ENCODE measurements around the gene CFAP410. TPM values are rescaled to one million over a fixed set of nuclear protein-coding genes. Genes with fewer than 3 reads are reported as not detected.

Gene CFAP410
- total and polyA plus RNA-seq, 2 donors (not counting 1 experiment from before 2014, with no cell fraction given), result 69.2 to 98.8 TPM

- H3K9ac ChIP-seq (ENCODE audit: low read length), result peak overlapping the region; percentile 10
- H4K20me1 ChIP-seq (ENCODE audit: control insufficient read depth, insufficient read depth, low read length, poor library complexity, severe bottlenecking), result no peaks in the 10 kb centered on the region
- H3K27me3 ChIP-seq (replicated peaks in 1 of 4; ENCODE audit: control extremely low read depth in 1 of 4, control insufficient read depth in 3 of 4, insufficient read depth in 4 of 4, low read length in 3 of 4), result no peaks in the 10 kb centered on the region
- intact Hi-C loops (cut with micrococcal nuclease), result no loop called here
- Mint-ChIP-seq H3K27ac (peak overlapping the region; percentile 68), H3K4me1 (peaks cover 18% of the 10 kb centered on the region), H3K9me3 (ENCODE audit: insufficient read depth) (no peaks in the 10 kb centered on the region), H3K4me3 (peak overlapping the region; percentile 32), H3K27me3 (no peaks in the 10 kb centered on the region)
- H3K36me3 ChIP-seq (replicated peaks in 1 of 2; ENCODE audit: control extremely low read depth in 1 of 2, control insufficient read depth in 1 of 2, extremely low read depth in 1 of 2, insufficient read depth in 2 of 2, low read length in 1 of 2), result peaks cover 1 to 7% of the 10 kb centered on the region in 2 experiments
- H3K27ac ChIP-seq (ENCODE audit: low read length in 2 of 2), result peak overlapping the region; percentile 1 to 7
- peak; percentile 49 for ATAC-seq (ENCODE audit: low read depth)
- TF ChIP-seq EZH2 (IDR thresholded peaks at IDR 0.05; ENCODE audit: borderline replicate concordance, insufficient read depth, low read depth, low read length, poor library complexity, severe bottlenecking) (no peak), CTCF (IDR thresholded peaks at IDR 0.05) (no peak)
- ChIA-PET POLR2A (no interaction called here), CTCF (no interaction called here)
- peak overlapping the region; percentile 56 for H3K4me2 ChIP-seq (replicated peaks; ENCODE audit: low read depth, low read length, poor library complexity, severe bottlenecking)
- H3K4me1 ChIP-seq (ENCODE audit: control insufficient read depth in 2 of 2, insufficient read depth in 2 of 2, low read length in 2 of 2), result peaks cover 14 to 26% of the 10 kb centered on the region in 2 donors
- WGBS (ENCODE audit: insufficient coverage), result 3% methylated on average over 10 of the region's 10 CpGs
- H2AFZ ChIP-seq (ENCODE audit: insufficient read depth, low read depth, low read length, poor library complexity, severe bottlenecking), result peak overlapping the region; percentile 20
- no peaks in the 10 kb centered on the region for H3K79me2 ChIP-seq (ENCODE audit: control insufficient read depth, insufficient read depth, low read length)
- peak; percentile 70 for DNase-seq
- no peak overlapping the region for H3K4me3 ChIP-seq (ENCODE audit: control extremely low read depth in 1 of 5, extremely low read depth in 1 of 5, insufficient read depth in 1 of 5, low read depth in 2 of 5, low read length in 4 of 5)
- peaks cover 0 to 25% (median 4%) of the 10 kb centered on the region in 3 donors for H3K9me3 ChIP-seq (ENCODE audit: control extremely low read depth in 1 of 3, control insufficient read depth in 2 of 3, insufficient read depth in 1 of 3, low read length in 2 of 3)
These were observed 36.1 kb upstream of the CFAP410 start for GRCh38 chr21:44375281-44375651.

- Mint-ChIP-seq H3K4me3 (no peak overlapping the region), H3K27ac (no peak overlapping the region), H3K9me3 (ENCODE audit: insufficient read depth) (no peaks in the 10 kb centered on the region), H3K4me1 (peaks cover 18% of the 10 kb centered on the region), H3K27me3 (no peaks in the 10 kb centered on the region)
- Histone ChIP-seq H3K27ac (ENCODE audit: low read length in 2 of 2) (no peak overlapping the region), H3K4me2 (replicated peaks; ENCODE audit: low read depth, low read length, poor library complexity, severe bottlenecking) (peak overlapping the region; percentile 56), H3K27me3 (replicated peaks in 1 of 4; ENCODE audit: control extremely low read depth in 1 of 4, control insufficient read depth in 3 of 4, insufficient read depth in 4 of 4, low read length in 3 of 4) (no peaks in the 10 kb centered on the region), H3K36me3 (replicated peaks in 1 of 2; ENCODE audit: control extremely low read depth in 1 of 2, control insufficient read depth in 1 of 2, extremely low read depth in 1 of 2, insufficient read depth in 2 of 2, low read length in 1 of 2) (peaks cover 1 to 7% of the 10 kb centered on the region in 2 experiments), H4K20me1 (ENCODE audit: control insufficient read depth, insufficient read depth, low read length, poor library complexity, severe bottlenecking) (no peaks in the 10 kb centered on the region), H2AFZ (ENCODE audit: insufficient read depth, low read depth, low read length, poor library complexity, severe bottlenecking) (peak overlapping the region; percentile 20), H3K9ac (ENCODE audit: low read length) (peak overlapping the region; percentile 10), H3K79me2 (ENCODE audit: control insufficient read depth, insufficient read depth, low read length) (no peaks in the 10 kb centered on the region), H3K4me1 (ENCODE audit: control insufficient read depth in 2 of 2, insufficient read depth in 2 of 2, low read length in 2 of 2) (peaks cover 14 to 26% of the 10 kb centered on the region in 2 donors), H3K4me3 (ENCODE audit: control extremely low read depth in 1 of 5, extremely low read depth in 1 of 5, insufficient read depth in 1 of 5, low read depth in 2 of 5, low read length in 4 of 5) (no peak overlapping the region), H3K9me3 (ENCODE audit: control extremely low read depth in 1 of 3, control insufficient read depth in 2 of 3, insufficient read depth in 1 of 3, low read length in 2 of 3) (peaks cover 0 to 25% (median 4%) of the 10 kb centered on the region in 3 donors)
- WGBS (ENCODE audit: insufficient coverage), result 74% methylated on average over 24 of the region's 24 CpGs
- ChIA-PET CTCF (no interaction called here), POLR2A (no interaction called here)
- DNase-seq (no peak), ATAC-seq (ENCODE audit: low read depth) (no peak)
- intact Hi-C loops (cut with micrococcal nuclease), result no loop called here
- TF ChIP-seq CTCF (IDR thresholded peaks at IDR 0.05), result no peak
- TF ChIP-seq EZH2 (IDR thresholded peaks at IDR 0.05; ENCODE audit: borderline replicate concordance, insufficient read depth, low read depth, low read length, poor library complexity, severe bottlenecking), result no peak
These were observed 35.6 kb upstream of the CFAP410 start for GRCh38 chr21:44374601-44375280.

Measured in B cell (primary cell).